ENCODE measurements around the gene TMEM106C.

DNA sequence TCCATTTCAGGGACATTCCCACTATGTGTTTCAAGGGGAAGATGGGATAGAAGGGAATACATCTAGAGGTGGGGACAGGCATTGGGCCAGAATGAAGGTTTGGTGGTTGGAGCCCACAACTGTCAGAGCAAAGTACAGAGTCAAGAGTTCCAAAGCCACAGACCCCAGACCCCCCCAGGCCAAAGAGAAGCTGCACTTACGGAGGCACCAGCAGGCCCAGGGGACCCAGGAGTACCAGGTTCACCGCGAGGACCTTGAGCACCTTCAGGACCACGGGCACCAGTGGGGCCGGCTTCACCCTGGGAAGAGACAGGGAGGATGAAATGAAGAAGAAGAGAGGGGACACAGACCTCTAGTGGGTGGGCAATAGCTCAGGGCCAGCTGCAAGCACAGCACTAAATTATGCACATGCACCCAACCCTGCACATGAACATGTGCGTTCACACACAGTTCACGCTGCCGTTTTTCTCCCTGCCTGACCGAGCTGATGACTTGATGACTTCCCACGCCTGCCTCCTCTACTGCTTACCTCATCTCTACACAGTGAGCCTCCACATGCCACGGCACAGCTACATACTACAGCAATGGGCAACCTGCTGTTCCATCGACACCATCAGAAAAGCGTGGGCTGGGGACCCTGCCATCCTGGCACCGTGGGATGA lies 24.1 kb downstream of the TMEM106C start:
- TF ChIP-seq REST (IDR thresholded peaks at IDR 0.05; ENCODE audit: insufficient read depth in 1 of 2, low read depth in 2 of 2, low read length in 2 of 2): no peak
- TF ChIP-seq TAF1 (IDR thresholded peaks at IDR 0.05; ENCODE audit: borderline replicate concordance, insufficient read depth, low read length): no peak
- no peak for TF ChIP-seq POLR2AphosphoS5 (IDR thresholded peaks at IDR 0.05; ENCODE audit: low read depth, low read length)
- TF ChIP-seq SIN3A (IDR thresholded peaks at IDR 0.05; ENCODE audit: borderline replicate concordance, insufficient read depth, low read length): no peak
- no peak for TF ChIP-seq FOXP2 (optimal IDR thresholded peaks at IDR 0.05; ENCODE audit: borderline replicate concordance, extremely low read depth, extremely low read length, insufficient read depth)

All from PFSK-1 (cell line).